Epithelial cell of umbilical artery (primary cell): ENCODE data around the gene RBM19. TPM values are rescaled to one million over a fixed set of nuclear protein-coding genes. Genes with fewer than 3 reads are reported as not detected.

Source experiments
- total RNA-seq: library from RNA; depleted of rRNA; stranded (reverse); fragments of >200 nt; gene quantifications from 2 replicates; pipeline ENCODE4 v1.2.3, GENCODE V29; 2014

Gene RBM19
- total RNA-seq, result 16.2 and 18.4 TPM in 2 replicates

GRCh38 chr12:113965951-113966797, at the start of gene RBM19:
RBM19 (minus strand) TSS chr12:113966325; CDS start chr12:113966227, 98 bp downstream.

